ENCODE measurements around the gene ANKRD28. TPM values are rescaled to one million over a fixed set of nuclear protein-coding genes. Genes with fewer than 3 reads are reported as not detected.
"Not testable (repeated sequence)": the region's sequence is repeated elsewhere in the genome, so short reads cannot be mapped to it uniquely, and the experiment has no call there.

ANKRD28 gene
- total RNA-seq, 1 donor from 2014 or later: 62.4 TPM

GRCh38 chr3:15801298-15801697 is 3.5 kb upstream of the ANKRD28 start:
- no peak for DNase-seq

- DNase-seq: no peak
These were observed 3.0 kb upstream of the ANKRD28 start for GRCh38 chr3:15800780-15801179.

- DNase-seq: no peak
These were observed 2.5 kb upstream of the ANKRD28 start for GRCh38 chr3:15800327-15800726.

GRCh38 chr3:15798533-15799245 is 910 bp upstream of the ANKRD28 start:
- no peak for DNase-seq

GRCh38 chr3:15796771-15797641 is 773 bp downstream of the ANKRD28 start:
- peak; percentile 75 for DNase-seq

GRCh38 chr3:15796331-15796730 is 1.4 kb downstream of the ANKRD28 start:
- DNase-seq: no peak

GRCh38 chr3:15795651-15796308 is 2.0 kb downstream of the ANKRD28 start:
- peak; percentile 21 for DNase-seq

- DNase-seq: no peak
These were observed 2.7 kb downstream of the ANKRD28 start for GRCh38 chr3:15794842-15795650.

GRCh38 chr3:15794303-15794771 is 3.4 kb downstream of the ANKRD28 start:
- no peak for DNase-seq

GRCh38 chr3:15791525-15791924 is 6.3 kb downstream of the ANKRD28 start:
- no peak for DNase-seq

GRCh38 chr3:15787941-15788340 is 9.8 kb downstream of the ANKRD28 start:
- no peak for DNase-seq

- DNase-seq: no peak
These were observed 10.3 kb downstream of the ANKRD28 start for GRCh38 chr3:15787526-15787925.

GRCh38 chr3:15783361-15783969 is 14.3 kb downstream of the ANKRD28 start:
- DNase-seq: no peak

- DNase-seq: no peak
These were observed 15.3 kb downstream of the ANKRD28 start for GRCh38 chr3:15782429-15782828.

GRCh38 chr3:15781637-15782402 is 16.0 kb downstream of the ANKRD28 start:
- no peak for DNase-seq

GRCh38 chr3:15781131-15781530 is 16.6 kb downstream of the ANKRD28 start:
- DNase-seq: no peak

- no peak for DNase-seq
These were observed 18.7 kb downstream of the ANKRD28 start for GRCh38 chr3:15779111-15779510.

GRCh38 chr3:15778332-15778858 is 19.4 kb downstream of the ANKRD28 start:
- no peak for DNase-seq

GRCh38 chr3:15774931-15775560 is 22.7 kb downstream of the ANKRD28 start:
- DNase-seq: not testable (repeated sequence)

GRCh38 chr3:15771444-15771843 is 26.3 kb downstream of the ANKRD28 start:
- DNase-seq: no peak
